Psoas muscle (tissue), 8 donors: ENCODE data around the gene MICU1. TPM values are rescaled to one million over a fixed set of nuclear protein-coding genes. Genes with fewer than 3 reads are reported as not detected.
A peak's percentile ranks its signal among the peaks of the same experiment; 100 is the strongest.

ENCODE experiments used
- ATAC-seq, 4 donors: fragments of 200-7000 bp; cut with Tn5 transposase; one replicate each; pipeline ENCODE4 v1.9.1; 2020; ENCODE audit warnings: moderate library complexity in 3 of 4, mild to moderate bottlenecking in 2 of 4
- DNase-seq, 2 donors: peaks; one replicate each; pipeline ENCODE4 v3.0.0-alpha.2; 2020
- H3K27ac ChIP-seq: fragments of 200-600 bp; one replicate; pipeline ENCODE4 v1.8.0; 2022
- H3K27me3 ChIP-seq, 3 donors: fragments of 200-600 bp in 1 of 3; one replicate each; pipeline versions ENCODE4 v1.6.1 to v1.8.0; 2013 to 2022; ENCODE audit warnings: low read length in 2 of 3, mild to moderate bottlenecking in 2 of 3, moderate library complexity in 1 of 3; ENCODE audit not compliant: insufficient read depth in 3 of 3
- H3K36me3 ChIP-seq, 2 donors: fragments of 200-600 bp in 1 of 2; one replicate each; pipeline versions ENCODE4 v1.6.1 to v1.8.0; 2013 to 2022; ENCODE audit warnings: low read depth in 1 of 2, mild to moderate bottlenecking in 1 of 2, moderate library complexity in 1 of 2; ENCODE audit not compliant: insufficient read depth in 1 of 2
- H3K4me1 ChIP-seq: fragments of 200-600 bp; one replicate; pipeline ENCODE4 v1.8.0; 2022
- H3K4me3 ChIP-seq: fragments of 200-600 bp; one replicate; pipeline ENCODE4 v1.8.0; 2022; ENCODE audit warnings: mild to moderate bottlenecking
- H3K9me3 ChIP-seq: fragments of 200-600 bp; one replicate; pipeline ENCODE4 v1.8.0; 2022
- CTCF ChIP-seq: fragments of 200-600 bp; IDR thresholded peaks from one replicate; pipeline ENCODE4 v1.8.0; 2022; ENCODE audit warnings: antibody characterized with exemption
- whole genome bisulfite sequencing, 3 donors: extraction: QIAGEN DNeasy Blood & Tissue Kit; methylation state at CpG; one replicate each; pipeline versions ENCODE4 v1.1.6 to v1.1.7; 2013; 5-methylcytosine and 5-hydroxymethylcytosine counted together
- intact Hi-C, 2 donors: fragments of 100-400 bp; cut with DNase I; formaldehyde crosslinking; loops; one replicate each; pipeline versions ENCODE4 v1.11.0 to v1.14.2; 2022
- polyA plus RNA-seq, 3 donors: library from polyadenylated mRNA; stranded (reverse); fragments of 200-250 nt; gene quantifications; one replicate each; pipeline ENCODE4 v1.2.3, GENCODE V29; 2013
- total RNA-seq, 4 donors: library from RNA; stranded (reverse); fragmentation: NEBNext Ultra II Directional in 2 of 4; extraction: Animal tissue kit (Norgen Biotek cat#: 25700) in 2 of 4; gene quantifications; one replicate each; pipeline versions ENCODE4 v1.2.1 to v1.2.4, GENCODE V29; 2021 to 2023
- donor health status: healthy with polysubstance abuse.
- donor health status: DM: no; HTN: no; CAD: no; lungs with moderate emphysema.
- donor health status: Bipolar disorder and iron deficiency.
- donor health status: healthy.
- donor health status: DM: yes; HTN: yes; CAD: no.
- donor health status: DM: no; HTN: no; CAD: no.
- donor health status: DM: no; HTN: no; CAD: no.
- donor health status: DM: yes; HTN: yes; CAD: no.

Gene MICU1
- total and polyA plus RNA-seq, 7 donors: 31.0 to 57.8 (median 37.3) TPM

- Histone ChIP-seq H3K9me3 (no peaks in the 10 kb centered on the region), H3K4me3 (no peak overlapping the region), H3K36me3 (peaks cover 0 to 39% of the 10 kb centered on the region in 2 donors), H3K27ac (peak overlapping the region; percentile 77), H3K4me1 (peaks cover 29% of the 10 kb centered on the region), H3K27me3 (no peaks in the 10 kb centered on the region)
- peak; percentile 34 to 64 for DNase-seq
- WGBS, 3 donors: 22 to 40% (median 38%) methylated on average over 3 of the region's 3 CpGs
- ATAC-seq: peak; percentile 97 to 98 (median 98)
- intact Hi-C loops: no loop called here
- no peak for TF ChIP-seq CTCF
Measured at GRCh38 chr10:72567421-72567820, 58.5 kb downstream of the MICU1 start.

GRCh38 chr10:72564596-72564995 is 61.3 kb downstream of the MICU1 start:
- Histone ChIP-seq H3K27me3 (no peaks in the 10 kb centered on the region), H3K4me3 (no peak overlapping the region), H3K9me3 (no peaks in the 10 kb centered on the region), H3K36me3 (peaks cover 0 to 68% of the 10 kb centered on the region in 2 donors), H3K4me1 (peaks cover 19% of the 10 kb centered on the region), H3K27ac (no peak overlapping the region)
- DNase-seq: no peak
- 63 to 79% (median 78%) methylated on average over 1 of the region's 1 CpG for WGBS, 3 donors
- intact Hi-C loops: no loop called here
- no peak for TF ChIP-seq CTCF
- ATAC-seq: no peak

- intact Hi-C loops: no loop called here
- Histone ChIP-seq H3K4me1 (peaks cover 19% of the 10 kb centered on the region), H3K9me3 (no peaks in the 10 kb centered on the region), H3K4me3 (no peak overlapping the region), H3K36me3 (peaks cover 0 to 78% of the 10 kb centered on the region in 2 donors), H3K27ac (no peak overlapping the region), H3K27me3 (no peaks in the 10 kb centered on the region)
- no peak for DNase-seq
- 80 to 83% (median 80%) methylated on average over 6 of the region's 6 CpGs for WGBS, 3 donors
- no peak for ATAC-seq
- TF ChIP-seq CTCF: no peak
Measured at GRCh38 chr10:72563327-72563932, 62.4 kb downstream of the MICU1 start.

GRCh38 chr10:72561745-72562166 is 64.1 kb downstream of the MICU1 start:
- ATAC-seq: no peak
- Histone ChIP-seq H3K4me3 (no peak overlapping the region), H3K9me3 (no peaks in the 10 kb centered on the region), H3K27ac (no peak overlapping the region), H3K27me3 (no peaks in the 10 kb centered on the region), H3K36me3 (peaks cover 0 to 79% of the 10 kb centered on the region in 2 donors), H3K4me1 (peaks cover 4% of the 10 kb centered on the region)
- WGBS, 3 donors: 95 to 99% (median 98%) methylated on average over 3 of the region's 3 CpGs
- DNase-seq: no peak
- no peak for TF ChIP-seq CTCF
- intact Hi-C loops: no loop called here

GRCh38 chr10:72557362-72557761 is 68.5 kb downstream of the MICU1 start:
- ATAC-seq: no peak
- TF ChIP-seq CTCF: no peak
- Histone ChIP-seq H3K36me3 (peaks cover 0 to 39% of the 10 kb centered on the region in 2 donors), H3K9me3 (no peaks in the 10 kb centered on the region), H3K27me3 (no peaks in the 10 kb centered on the region), H3K27ac (no peak overlapping the region), H3K4me1 (no peaks in the 10 kb centered on the region), H3K4me3 (no peak overlapping the region)
- no peak for DNase-seq
- intact Hi-C loops: no loop called here
- 84 to 93% (median 90%) methylated on average over 1 of the region's 1 CpG for WGBS, 3 donors
